Stimulated activated naive CD4-positive, alpha-beta T cell (primary cell): ENCODE results near the gene ADGRG6.
"Not testable (repeated sequence)": the region's sequence is repeated elsewhere in the genome, so short reads cannot be mapped to it uniquely, and the experiment has no call there.

Experiments
- DNase-seq, 6 experiments: peaks; one replicate each; lab custom pipeline; 2025; lab: John Stamatoyannopoulos, UW

ADGRG6 gene

DNA sequence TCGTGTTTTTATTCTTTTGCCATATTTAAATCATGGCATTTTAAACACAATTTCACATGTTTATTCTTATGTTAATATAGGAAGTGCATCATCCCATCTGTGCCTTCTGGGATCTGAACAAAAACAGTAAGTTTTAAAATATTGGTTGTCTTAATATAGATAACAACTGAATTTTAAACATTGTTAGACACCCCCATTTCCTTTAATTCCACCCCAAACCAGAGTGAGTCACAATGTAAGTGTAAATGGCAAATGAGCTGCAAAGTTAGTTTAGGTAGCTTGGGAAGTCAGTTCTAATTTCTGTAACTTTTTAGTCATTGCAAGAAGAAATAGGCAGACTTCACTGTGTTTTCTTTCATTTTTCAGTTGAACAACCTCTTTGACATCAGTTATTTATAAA lies 108.0 kb downstream of the ADGRG6 start:
- no peak for DNase-seq

DNA sequence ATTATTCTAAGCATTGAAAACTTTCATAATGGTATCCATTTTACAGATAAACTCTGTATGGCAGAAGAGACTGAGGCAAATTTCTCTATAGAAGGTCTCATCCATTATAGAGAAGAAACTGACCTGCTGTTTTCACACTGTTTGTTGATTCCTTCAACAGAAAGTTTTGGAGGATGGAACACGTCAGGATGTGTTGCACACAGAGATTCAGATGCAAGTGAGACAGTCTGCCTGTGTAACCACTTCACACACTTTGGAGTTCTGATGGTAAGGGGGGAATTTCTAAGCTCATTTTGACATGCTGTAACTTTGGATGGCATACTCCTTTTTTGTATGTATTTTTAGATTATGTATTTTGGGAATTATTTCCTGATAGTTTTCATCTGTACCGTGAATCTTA lies 109.3 kb downstream of the ADGRG6 start:
- DNase-seq: no peak

DNA sequence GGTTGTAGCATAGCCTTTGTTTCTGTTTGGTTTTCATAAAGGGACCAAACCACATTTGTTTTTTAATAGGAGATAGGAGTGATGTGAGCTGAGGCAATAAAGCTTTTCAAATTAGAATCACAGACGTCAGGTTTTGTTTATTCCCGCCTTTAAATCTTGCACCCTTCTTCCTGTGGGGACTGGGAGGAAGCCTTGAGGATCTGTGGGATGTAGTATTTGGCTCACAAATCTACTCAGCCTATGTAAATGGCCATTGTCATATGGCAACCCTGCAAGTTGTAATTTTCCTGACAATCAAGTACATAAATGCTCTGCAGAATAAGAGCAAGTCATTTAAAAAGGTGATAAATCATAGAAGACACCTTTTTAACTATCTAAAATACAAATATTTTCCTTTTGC lies 110.4 kb downstream of the ADGRG6 start:
- DNase-seq: no peak

DNA sequence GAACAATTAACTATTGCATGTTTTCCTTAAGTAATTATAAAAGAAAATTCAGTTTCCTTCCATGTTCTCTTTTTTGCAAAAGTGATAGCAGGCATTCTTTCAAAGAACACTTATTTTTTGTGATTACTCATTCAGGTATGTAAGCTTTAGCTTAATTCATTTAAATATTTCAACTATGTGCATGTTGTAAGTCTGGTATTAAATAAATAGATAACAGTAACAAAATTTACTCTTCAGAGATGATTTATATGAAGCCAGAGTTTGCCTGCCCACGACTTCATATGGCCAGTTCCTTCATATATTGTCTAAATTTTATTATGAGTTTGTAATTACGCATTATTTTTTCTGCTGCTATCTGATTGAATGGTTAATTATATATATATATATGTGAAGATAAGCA lies 110.9 kb downstream of the ADGRG6 start:
- DNase-seq: no peak

DNA sequence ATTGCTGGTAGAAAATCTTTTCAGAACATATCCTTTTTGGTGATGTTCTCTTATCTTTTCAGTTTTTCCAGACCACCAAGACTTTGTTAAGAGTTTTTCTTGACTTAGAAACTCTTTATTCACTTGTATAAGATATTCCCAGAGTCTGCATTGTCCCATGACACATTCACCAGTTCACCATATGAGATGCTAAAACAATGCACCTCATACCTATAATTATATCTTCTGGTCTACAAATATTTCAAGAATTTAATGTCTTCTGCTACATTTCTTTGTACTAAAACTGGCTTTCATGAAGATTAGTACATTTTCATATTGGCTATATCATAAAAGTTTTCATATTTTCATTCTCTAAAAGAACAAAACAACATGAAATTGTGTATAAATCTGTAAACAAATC lies 111.3 kb downstream of the ADGRG6 start:
- DNase-seq: no peak

DNA sequence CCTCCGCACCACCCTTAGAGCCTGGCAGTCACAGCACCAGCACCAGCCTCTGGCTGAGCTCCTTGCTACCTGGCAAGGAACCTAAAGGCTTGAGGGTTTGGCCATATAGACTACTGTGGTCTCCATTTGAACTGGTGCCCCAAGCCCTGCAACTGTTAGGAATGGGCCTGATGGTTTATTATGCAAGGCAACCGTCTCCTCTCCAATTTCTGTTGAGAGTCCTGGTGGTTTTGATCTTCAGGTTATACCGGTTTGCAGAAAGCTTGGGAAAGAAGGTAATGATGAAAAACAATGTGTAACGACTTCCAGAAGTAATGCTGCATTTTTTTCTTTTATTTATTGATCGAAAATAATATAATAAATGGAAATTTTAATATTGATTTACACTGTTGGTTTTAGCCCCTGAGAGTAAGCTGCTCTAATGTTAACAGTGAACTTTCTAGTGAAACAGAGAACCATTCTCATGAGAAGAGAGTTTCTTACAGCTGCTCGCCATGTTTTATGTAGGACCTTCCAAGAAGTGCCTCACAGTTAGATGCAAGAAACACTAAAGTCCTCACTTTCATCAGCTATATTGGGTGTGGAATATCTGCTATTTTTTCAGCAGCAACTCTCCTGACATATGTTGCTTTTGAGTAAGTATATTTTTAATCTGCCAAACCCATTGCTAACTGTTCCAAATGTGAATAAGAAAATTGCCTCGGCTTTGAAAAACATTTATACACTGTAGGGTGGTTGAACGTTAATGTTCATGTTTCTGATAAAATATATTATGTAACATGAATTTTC lies 112.8 kb downstream of the ADGRG6 start:
- DNase-seq: no peak

DNA sequence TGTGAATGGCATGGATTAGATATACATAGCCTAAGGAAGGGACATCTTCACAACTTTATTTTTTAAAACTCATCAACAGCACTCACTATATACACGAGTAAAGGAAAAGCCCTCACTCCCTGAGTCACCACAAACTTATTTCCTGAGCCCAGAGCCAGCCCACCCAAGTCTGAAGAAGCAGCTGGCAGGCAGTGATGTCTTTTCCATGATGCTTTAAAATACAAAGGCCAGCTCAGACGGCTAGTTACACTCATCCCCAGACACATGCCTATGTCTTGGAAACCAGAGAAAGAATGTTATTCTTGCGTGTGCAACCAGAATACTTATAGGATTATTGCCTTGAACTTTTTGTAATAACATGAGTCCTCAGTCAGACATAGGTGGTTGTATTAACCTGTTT lies 114.4 kb downstream of the ADGRG6 start:
- DNase-seq: no peak

DNA sequence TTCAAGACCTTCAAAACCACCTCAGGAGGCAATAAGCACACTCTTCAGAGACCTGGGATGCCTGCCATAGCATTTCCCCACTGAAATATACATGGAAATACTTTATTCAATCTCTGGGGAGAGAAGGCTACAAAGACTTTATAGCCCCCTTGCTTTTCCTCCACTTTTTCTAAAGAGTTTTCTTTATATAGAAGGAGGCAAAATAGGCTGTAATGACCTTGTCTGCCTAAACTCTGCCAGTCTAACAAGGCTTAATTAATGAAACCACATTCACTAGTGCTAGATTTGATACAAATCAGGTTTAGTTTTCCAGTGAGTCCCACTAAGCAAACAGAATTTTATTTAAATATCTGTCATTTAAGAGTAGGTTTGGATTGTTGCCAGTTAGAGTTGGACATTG lies 114.9 kb downstream of the ADGRG6 start:
- no peak for DNase-seq

DNA sequence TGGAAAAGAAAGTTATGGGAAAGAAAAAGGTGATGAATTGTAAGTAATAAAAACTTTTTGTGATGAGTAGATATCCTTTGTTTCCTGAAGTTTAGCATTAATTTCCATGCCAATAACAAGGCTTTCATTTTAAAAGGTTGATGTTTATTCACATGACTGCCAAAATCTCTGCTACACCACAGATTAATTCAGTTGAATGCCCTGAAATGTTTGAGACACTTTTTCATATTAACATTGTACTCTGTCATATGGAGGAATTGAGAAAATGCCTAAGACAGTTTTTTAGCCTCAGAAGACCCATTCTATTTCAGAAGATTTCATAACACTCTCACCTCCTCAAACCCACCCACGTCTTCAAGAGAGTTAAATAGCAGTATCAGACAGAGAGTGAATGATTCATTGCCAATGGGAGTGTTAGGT lies 115.5 kb downstream of the ADGRG6 start:
- no peak for DNase-seq

DNA sequence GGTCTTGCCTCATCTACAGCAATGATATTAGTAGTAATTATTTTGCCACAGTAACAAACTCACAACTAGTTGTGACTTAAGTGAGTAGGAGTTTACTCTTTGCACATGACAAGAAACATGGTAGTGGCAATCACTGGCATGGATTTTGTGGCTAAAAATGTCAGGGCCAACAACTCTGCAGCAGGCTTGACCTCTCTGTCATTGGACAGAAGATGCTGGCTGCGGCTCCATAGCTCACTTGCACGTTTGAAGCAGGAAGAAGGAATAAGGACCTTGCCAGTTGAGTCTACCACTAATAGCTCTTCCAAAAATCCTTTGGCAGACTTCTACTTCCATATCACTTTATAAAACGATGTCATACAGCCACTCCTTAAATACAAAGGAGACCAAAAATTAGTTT lies 117.3 kb downstream of the ADGRG6 start:
- DNase-seq: no peak

DNA sequence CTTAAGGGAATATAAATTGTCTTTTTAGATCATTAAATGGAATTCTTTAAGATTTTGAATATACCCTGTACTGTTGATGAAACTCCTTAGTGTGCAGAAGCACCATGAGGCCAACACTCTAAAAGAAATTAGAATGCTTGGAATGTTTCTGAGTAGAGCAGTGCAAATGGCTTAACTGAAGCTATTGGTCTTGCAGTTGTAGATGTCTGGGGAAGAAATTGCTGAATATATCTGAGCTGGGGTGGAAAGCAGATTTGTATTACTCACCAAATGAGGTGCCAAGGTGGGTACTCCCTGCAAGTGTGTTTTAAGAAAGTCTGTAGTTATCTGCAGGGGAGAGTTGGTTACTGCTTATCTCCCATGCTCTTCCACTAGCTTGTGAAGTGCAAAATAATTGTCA lies 119.0 kb downstream of the ADGRG6 start:
- no peak for DNase-seq

DNA sequence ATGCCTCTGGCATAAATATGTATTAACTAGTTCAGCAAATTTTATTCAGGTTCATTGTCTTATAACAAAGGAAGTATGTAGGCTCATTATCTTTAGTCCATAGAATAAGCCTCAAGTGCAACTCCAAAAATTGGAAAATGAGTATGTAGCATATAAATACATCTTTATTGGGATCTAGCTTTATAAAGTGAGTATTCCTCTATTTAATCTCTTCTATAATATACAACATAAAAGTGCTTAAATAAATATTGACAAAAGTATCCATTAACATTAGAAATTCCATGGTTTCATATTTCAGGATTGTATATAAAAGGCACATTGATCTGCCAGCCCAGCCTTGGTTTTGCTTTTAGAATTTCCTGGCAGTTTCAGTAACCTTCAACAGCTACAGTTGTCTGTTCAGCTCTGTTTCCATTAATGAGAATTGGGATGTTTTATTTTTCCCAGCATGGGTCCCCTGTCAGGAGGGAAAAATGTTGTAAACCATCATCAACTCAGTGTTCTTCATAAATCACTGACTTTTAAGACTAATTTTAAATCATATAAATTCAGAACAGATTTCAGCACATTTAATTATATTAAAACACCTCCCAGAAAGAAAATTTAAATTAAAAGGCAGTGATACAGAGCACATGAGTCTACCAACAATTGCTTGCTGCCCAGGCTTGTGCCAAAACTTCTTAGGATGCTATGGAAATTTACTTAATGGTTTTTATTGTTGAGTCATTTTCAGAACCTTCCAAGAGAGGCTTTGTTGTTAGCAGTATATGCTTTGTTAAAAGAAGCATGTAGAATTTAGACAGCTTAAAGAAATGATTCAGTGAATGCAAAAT lies 119.7 kb downstream of the ADGRG6 start:
- DNase-seq: no peak

DNA sequence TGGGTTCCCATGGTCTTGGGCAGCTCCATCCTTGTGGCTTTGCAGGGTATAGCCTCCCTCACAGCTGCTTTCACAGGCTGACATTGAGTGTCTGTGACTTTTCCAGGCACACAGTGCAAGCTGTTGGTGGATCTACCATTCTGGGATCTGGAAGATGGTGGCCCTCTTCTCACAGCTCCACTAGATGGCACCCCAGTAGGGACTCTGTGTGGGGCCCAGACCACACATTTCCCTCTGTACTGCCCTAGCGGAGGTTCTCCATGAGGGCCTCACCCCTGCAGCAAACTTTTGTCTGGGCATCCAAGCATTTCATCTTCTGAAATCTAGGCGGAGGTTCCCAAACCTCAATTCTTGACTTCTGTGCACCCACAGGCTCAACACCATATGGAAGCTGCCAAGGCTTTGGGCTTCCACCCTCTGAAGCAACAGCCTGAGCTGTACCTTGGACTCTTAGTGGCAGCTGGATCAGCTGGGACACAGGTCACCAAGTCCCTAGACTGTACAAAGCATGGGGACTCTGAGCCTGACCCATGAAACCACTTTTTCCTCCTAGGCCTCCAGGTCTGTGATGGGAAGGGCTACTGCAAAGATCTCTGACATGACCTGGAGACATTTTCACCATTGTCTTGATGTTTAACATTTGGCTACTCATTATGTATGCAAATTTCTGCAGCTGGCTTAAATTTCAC lies 124.8 kb downstream of the ADGRG6 start:
- DNase-seq: not testable (repeated sequence)

DNA sequence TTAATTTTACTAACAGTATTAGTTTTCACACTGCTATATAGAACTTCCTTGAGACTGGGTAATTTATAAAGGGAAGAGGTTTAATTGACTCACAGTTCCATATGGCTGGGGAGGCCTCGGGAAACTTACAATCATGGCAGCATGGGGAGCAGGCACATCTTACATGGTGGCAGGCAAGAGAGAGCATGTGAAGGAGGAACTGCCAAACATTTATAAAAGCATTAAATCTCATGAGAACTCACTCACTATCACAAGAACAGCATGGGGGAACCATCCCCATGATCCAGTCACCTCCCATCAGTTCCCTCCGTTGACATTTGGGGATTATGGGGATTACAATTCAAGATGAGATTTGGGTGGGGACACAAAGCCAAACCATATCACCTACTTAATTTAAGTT lies 126.7 kb downstream of the ADGRG6 start:
- not testable (repeated sequence) for DNase-seq

DNA sequence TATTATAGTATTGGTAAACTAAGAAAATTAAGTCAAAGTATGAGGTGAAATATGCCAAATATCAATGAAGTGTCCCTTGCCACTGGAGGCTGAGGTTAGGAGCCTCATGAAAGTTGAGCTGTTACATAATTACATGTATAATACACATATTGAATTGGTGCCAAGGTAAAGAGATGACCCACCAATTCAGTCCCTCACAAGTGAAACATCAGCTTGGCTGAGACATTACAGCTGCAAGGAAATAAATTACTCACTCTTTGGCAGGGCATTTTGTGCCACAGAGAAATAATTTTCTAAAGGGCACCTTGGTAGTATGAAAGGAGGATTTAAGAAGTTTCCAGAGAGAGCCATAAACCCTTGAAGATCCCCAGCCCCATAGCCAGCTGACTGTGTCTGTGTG lies 127.4 kb downstream of the ADGRG6 start:
- no peak for DNase-seq

DNA sequence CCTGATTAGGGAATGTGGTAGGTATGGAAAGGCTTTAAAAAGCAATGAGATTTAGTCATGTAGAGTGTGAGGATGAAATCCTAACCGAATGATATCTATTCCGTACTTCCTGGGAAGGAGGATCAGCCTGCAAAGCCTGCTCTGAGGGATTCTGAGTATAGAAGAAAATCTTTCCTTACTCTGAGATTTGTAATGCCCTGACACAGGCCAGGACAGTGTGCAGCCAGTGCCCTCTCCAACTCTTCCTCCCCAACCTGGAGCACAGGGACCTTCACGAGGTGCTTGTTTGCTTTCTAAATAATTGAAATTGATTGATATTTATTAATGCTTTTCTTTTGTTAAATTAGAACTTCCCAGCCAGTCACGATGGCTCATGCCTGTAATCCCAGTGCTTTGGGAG lies 131.6 kb downstream of the ADGRG6 start:
- no peak for DNase-seq

DNA sequence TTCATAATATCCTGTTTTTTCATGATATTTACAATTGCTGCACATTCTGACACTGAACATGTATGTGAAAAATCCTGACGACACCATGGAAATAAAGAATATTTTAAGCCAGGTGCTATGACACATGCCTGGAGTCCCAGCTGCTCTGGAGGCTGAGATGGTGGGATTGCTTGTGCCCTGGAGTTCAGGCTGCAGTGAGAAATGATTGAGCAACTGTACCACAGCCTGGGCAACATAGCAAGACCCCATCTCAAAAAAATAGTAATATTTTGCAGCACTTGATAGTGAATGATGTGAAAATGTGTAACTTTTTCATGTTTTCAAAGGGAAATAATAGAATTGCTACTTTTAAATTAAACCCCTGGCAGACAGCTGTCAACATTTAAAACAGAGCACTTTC lies 137.1 kb downstream of the ADGRG6 start:
- no peak for DNase-seq

DNA sequence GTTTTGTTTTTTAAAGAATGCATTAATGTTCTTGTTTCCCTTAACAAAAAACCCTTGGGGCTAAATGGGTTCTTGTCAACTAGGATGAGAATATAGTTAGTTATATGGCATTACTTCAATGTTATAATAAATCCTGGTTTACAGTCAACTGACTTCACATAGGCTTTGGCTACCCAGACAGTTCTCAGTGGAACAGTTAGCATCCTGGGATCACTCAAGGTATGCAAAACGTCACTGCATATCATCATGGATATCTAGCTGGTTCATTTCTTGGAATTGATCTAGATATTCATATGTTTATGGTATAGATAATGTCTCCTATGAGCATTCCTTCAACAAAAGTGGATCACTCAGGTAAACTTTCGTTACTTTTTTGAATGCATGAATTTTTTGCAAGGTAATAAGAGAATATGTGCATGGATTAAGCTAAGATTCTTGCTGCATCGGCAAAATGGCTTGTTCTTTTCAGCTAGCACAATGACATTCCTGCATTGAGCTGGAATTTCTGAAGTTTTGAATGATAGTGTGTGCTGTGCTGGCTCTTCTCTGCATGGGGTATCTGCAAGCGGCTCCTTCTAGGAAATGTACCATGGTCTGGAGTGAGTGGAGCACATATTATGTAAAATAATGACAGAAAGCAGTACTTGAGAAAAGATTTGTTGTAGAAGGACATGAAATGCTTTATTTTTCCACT lies 138.9 kb downstream of the ADGRG6 start:
- no peak for DNase-seq

DNA sequence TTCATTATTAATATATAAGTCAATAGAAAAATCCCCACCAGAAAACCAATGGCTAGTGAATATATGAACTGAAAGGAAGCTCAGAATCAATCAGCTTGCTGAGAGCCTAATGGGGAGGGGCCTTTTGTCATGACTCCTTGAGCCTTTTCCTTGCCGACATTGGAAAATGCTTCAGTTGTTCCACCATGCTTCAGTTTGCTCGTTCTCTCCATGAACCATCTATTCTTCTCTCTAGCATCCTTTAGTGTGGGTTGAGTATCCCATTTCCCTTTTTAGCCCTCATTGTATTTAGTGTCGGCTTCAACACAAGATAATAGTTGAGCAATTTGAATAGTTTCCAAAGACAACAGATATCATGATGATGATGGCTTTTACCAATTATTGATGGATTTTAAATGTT lies 139.9 kb downstream of the ADGRG6 start:
- DNase-seq: no peak

DNA sequence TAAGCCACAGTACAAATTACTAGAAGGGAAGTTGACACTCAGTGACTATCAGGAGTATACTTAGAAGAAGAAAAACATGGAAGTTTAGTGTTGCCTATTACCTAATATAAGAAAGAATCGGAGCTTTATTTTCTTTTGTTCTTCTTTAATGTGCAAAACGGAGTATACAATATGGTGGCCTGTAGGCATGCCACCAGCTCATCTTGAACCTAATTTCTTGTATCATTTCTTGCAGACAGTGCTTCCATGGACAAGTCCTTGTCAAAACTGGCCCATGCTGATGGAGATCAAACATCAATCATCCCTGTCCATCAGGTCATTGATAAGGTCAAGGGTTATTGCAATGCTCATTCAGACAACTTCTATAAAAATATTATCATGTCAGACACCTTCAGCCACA lies 141.3 kb downstream of the ADGRG6 start:
- no peak for DNase-seq

DNA sequence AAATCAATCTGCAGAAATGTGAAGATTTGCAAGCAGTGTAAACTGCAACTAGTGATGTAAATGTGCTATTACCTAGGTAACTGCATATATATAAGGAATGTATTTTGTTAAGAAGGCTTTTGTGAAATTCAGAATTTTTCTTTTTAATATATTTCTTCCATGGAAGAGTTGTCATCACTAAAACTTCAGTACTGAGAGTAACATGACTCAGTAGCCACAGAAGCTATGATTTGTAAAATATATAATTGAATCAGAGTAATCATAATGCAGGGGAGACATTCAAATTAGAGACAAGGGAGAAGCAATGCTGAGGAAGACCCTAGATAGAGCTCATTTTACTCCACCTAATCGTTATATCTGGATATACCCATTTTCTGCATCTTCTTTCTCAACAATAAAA lies 141.7 kb downstream of the ADGRG6 start:
- no peak for DNase-seq

DNA sequence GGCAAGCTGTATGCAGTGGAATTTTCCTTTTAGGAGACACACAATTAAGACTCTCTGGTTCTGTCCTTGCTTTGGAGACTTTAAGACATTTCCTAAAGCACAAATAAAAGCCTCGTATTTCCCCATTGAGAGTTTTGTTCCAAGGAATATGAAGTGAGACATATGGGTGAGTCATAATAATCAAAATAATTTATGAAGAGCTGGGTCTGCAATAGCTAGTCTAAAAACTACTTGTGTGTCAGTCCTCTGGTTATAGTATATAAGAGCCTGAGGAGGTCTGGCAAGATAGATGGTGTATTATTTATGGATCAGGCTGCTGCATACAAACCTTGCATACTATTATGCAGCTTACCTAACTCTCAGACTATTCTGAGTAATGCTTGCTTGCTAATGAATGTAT lies 142.6 kb downstream of the ADGRG6 start:
- DNase-seq: no peak
